NCI-H1105 (cell line): ENCODE results near the gene WARS2.

Source experiments
- DNase-seq: peaks from one replicate; lab custom pipeline; 2025; lab: John Stamatoyannopoulos, UW

Gene WARS2

GRCh38 chr1:119083479-119083878 lies 57.0 kb downstream of the WARS2 start:
- DNase-seq: no peak

DNA sequence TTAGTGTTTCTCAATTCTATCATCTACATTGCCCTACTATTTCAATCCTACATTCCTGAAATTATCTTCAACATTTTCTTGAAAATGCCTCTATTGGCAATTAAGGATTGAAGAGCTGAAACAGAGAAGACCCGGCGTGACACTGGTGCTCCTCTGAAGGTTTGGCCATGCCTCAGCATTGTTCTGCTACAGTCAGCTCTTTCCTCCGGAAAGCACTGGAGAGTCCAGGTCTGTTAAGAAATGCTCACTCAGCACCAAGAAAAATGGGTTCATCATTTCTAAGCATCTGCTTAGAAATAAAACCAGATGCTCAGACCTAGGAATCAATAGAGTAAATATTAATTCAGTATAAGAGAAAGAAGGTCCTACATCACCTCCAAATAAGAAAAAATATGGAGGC lies 58.8 kb downstream of the WARS2 start:
- no peak for DNase-seq

- no peak for DNase-seq
Measured at GRCh38 chr1:119081267-119081666, 59.2 kb downstream of the WARS2 start.

- no peak for DNase-seq
Measured at GRCh38 chr1:119080586-119080985, 59.9 kb downstream of the WARS2 start.

DNA sequence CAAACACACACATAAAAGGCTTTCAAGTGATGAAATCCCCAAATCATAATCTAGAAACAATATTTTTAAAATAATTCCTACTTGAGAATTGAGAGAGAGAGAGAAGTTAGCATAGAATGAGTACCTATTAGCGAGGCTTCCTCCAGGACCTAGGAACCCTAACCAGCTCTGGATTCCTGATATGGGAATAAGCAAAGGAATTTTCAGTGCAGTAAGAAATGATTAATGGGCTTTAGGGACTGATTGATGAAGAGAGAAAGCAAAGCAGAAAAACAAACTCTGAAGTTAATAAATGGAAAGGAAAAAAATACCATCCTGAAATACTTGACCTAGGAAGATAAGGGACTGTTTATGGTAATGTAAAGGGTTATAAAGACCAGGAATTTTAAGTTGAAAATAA lies 60.6 kb downstream of the WARS2 start:
- no peak for DNase-seq

DNA sequence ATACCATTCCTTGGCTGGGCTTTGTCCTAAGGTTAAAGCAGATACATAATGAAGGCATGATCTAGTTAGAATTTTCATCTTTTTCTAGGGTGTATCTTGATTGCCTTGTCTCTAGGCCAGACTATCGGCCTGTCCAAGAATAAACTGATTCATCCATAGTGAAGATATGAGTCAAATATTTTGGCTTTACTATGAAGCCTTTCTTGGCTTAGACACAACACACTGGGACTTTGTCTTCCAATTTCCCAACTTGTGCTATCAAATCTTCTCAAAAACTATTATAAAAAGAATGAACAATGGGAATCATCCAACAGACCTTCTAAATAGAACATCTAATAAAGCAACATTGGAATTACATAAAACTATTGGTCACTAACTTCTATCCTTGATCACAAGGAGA lies 64.8 kb downstream of the WARS2 start:
- no peak for DNase-seq

DNA sequence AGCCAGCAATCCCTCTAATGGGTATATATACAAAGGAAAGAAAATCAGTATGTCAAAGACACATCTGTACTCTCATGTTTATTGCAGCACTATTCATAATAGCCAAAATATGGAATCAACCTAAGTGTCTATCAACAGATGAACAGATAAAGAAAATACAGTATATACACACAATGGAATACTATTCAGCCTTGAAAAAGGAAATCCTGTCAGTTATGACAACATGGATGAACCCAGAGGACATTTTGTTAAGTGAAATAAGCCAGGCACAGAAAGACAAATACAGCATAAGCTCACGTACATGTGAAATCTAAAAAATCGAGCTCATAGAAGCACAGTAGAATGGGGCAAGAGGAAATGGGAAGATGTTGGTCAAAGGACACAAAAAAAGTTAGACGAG lies 69.1 kb downstream of the WARS2 start:
- no peak for DNase-seq

DNA sequence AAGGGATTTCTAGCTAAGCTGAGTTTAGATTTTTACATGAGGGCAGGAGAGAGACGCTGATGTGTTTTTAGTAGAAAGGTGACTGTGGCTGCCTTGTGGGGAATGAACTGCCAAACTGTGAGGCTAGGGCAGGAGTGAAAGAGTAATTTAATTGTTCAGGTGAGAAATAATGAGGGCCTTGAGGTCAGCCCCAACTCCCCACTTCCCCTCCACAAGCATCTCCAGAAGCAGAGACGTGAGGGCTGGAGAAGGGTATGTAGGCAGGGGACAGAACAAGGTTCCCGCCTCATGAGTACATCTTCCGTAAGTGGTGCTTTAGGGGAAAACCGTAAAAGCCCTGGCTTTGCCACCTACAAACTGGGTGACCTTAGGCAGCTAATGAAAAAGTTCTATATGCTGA lies 70.8 kb downstream of the WARS2 start:
- DNase-seq: no peak

DNA sequence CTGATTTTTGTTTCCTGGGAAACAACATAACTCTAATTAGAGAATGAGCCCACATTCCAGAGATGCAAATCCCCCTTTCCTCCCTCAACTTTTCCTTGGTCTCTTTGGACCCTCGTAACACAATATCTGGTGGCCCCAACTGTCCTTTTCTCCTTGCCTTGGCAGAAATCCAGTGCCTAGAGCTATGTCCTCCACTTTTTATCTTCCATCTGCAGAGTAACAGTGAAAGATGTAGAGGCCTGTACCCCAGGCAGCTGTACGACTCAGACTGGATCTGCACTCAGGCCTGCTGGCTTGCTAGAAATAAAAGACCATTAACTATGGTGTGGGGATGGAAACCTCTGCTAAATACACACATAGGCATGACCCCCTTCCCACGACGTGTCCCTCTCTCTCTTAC lies 72.0 kb downstream of the WARS2 start:
- no peak for DNase-seq

GRCh38 chr1:119061700-119062099 lies 78.8 kb downstream of the WARS2 start:
- no peak for DNase-seq

DNA sequence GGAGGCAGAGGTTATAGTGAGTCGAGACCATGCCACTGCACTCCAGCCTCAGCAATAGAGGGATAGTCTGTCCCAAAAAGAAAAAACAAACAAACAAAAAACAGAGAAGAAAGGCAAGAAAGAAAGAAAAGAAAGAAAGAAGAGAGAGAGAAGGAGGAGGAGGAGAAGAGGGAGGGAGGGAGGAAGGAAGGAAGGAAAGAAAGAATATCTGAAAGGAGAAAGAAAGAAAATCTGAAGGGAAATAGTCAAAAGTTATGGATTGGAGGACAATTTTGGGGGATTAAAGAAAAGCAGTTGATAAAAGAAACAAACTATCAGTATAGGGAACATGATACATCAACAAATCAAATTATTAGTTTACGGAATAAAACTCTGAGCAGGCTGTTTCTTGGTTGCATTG lies 84.9 kb downstream of the WARS2 start:
- no peak for DNase-seq

- DNase-seq: no peak
Measured at GRCh38 chr1:119053917-119054316, 86.5 kb downstream of the WARS2 start.

DNA sequence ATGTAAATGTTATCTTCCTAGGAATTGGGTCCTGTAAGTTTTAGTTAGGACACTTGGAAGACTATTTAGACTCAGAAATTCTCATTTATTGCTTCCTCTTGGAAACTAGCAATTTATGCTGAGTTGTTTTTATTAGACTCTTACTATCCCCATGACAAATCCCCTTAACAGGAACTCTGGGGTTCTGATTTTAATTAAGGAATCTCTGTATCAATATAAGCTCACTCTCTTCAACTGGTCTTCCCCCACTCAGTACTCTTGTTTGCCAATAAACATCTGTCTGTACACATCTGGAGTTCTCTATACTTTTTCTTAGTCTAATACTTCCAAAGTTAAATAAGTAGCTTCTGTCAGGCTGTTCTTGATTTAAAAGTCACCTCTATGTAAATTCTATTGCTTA lies 88.2 kb downstream of the WARS2 start:
- no peak for DNase-seq

DNA sequence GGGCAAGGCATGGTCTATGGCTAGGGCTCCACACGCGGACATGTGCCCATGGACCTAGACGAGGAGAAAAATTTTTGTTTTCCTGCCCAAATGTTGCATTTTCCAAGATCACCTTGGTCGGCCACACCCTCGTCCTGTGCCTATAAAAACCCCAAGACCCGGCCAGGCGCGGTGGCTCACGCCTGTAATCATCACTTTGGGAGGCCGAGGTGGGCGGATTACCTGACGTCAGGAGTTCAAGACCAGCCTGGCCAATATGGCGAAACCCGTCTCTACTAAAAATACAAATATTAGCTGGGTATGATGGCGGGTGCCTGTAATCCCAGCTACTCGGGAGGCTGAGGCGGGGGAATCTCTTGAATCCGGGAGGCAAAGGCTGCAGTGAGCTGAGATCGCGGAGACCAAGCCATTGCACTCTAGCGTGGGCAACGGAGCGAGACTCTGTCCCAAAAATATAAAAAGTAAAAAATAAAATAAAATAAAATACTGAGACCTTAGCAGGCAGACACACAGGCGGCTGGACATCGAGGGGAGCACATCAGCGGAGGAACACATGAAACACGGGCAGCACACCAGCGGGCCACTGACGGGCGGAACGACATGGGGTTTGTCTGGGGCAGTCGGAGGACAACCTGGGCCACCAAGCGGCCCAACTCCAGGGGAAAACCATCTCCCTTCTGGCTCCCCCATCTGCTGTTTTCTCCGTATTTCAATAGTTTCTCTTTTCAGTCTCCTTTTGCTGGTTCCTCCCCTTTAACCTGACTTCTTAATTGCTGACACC lies 91.6 kb downstream of the WARS2 start:
- DNase-seq: no peak

GRCh38 chr1:119046785-119047438 lies 93.5 kb downstream of the WARS2 start:
- no peak for DNase-seq

DNA sequence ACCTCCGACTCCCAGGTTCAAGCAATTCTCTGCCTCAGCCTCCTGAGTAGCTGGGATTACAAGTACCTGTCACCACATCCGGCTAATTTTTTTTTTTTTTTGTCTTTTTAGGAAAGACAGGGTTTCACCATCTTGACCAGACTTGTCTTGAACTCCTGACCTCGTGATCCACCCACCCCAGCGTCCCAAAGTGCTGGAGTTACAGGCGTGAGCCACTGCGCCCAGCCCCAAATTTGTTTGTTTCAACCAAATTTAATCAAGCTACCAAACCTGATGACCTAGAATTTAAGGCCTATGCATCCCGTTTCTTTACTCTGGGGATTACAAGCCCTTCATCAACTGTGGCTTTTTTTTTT lies 94.0 kb downstream of the WARS2 start:
- DNase-seq: no peak

DNA sequence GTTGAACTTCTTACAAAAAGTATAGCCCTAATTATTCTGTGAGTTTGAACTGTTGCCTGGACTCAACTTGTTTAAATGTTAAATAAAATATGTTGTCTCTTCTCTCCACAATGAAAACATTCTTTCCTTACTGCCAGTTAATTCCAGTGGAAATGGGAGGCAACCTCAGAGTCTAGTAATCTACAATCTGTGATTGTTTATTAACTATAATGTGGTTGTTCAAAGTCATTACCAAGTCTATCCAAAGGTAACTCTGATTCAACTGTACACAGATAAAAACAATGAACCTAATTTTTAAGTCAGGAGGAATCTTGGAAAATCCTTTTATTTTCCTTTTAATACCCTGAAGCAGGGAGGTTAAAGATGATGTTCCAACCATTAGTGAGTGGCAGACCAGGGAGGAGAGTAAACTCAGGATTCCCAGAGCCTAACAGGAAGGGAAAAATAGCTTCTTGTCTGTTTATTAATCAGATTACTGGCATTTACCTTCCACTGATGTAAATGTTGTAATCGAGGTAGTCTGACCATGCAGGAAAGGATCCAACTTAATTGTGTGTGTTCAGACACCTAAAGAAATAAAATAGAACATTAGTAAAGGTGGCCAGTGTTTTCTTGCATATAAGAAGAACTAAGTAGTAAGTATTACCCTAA lies 95.2 kb downstream of the WARS2 start:
- DNase-seq: no peak

DNA sequence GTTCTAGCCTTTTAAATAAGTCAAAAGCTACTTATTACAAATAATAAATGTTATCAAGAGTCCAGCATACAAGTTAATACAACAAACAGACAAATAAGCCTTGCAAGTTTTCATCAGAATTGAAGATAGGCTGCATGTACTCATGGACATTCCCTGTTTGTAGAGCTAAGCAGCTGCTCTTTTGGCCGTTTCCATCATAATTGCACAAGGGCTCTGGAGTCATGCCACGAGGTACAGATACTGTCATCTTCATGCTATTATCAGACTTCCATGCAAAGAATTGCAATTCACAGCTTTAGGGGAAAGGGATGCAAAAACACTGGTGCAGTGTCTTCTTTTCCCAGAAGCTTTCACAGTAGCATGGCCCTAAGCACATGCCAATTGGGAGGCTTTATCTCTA lies 99.5 kb downstream of the WARS2 start:
- DNase-seq: no peak

- DNase-seq: no peak
Measured at GRCh38 chr1:119040489-119040888, 100.0 kb downstream of the WARS2 start.

GRCh38 chr1:119038363-119038762 lies 102.1 kb downstream of the WARS2 start:
- no peak for DNase-seq

DNA sequence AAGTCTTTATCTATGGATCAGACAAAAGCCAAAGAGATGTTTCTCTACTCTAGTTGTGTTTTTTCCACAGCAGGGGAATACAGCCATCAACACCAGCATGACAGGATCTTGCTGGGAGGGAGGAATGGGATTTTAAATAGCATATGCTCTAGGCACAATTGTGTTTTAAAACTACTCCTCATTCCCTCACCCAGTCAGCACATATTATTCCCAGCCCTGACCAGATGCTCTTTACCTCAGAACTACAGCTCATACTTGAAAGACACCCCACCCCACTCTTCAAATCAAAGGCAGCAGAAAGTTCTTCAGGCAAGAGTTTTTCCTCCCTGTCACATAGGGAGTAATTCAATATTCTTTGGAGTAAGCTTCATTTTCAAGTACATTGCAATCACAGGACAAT lies 106.1 kb downstream of the WARS2 start:
- no peak for DNase-seq

- no peak for DNase-seq
Measured at GRCh38 chr1:119032986-119033385, 107.5 kb downstream of the WARS2 start.

- no peak for DNase-seq
Measured at GRCh38 chr1:119027759-119028158, 112.7 kb downstream of the WARS2 start.
